ENCODE data around the gene ABCA13.

DNA sequence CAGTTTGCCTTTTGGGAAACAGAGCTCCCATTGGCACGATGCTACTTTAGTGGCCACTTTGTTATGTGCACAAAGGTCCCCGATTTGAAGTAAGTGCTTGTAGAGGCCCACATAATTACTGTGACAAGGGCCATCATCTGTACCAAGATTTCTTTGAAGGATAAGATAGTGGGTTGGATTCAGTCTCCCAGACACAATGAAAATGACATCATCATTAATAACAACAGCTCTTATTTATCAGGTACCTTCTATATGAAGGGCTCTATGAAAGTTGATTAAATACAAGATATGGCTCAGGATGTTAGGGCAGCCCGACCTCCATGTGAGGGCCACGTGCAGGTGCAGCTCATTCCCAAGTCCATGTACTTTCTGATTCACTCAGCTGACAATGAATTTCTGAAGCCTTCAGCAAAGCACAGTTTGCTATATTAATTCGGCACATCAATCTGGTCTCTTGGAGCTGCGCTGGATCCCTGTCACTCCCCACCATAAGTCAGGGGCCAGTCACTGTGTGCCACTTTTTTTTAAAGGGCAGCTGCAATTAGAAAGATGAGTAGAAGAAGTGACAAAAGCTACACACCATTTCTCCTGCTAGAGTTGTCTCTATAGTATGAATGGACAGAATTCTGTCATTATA is 140.3 kb downstream of the ABCA13 start:
- TF ChIP-seq YY1 (IDR thresholded peaks at IDR 0.05; ENCODE audit: low read depth) (no peak), CEBPB (IDR thresholded peaks at IDR 0.05) (no peak), EGR1 (IDR thresholded peaks at IDR 0.05) (no peak), EP300 (IDR thresholded peaks at IDR 0.05; ENCODE audit: borderline replicate concordance) (no peak), CREB1 (IDR thresholded peaks at IDR 0.05; ENCODE audit: low read depth) (no peak), RAD21 (IDR thresholded peaks at IDR 0.05; ENCODE audit: low read depth) (no peak), TAF1 (IDR thresholded peaks at IDR 0.05; ENCODE audit: low read depth) (no peak), NFIC (IDR thresholded peaks at IDR 0.05) (no peak), ZBTB7A (IDR thresholded peaks at IDR 0.05; ENCODE audit: low read depth) (no peak)
- TF ChIP-seq, protein P1, sequence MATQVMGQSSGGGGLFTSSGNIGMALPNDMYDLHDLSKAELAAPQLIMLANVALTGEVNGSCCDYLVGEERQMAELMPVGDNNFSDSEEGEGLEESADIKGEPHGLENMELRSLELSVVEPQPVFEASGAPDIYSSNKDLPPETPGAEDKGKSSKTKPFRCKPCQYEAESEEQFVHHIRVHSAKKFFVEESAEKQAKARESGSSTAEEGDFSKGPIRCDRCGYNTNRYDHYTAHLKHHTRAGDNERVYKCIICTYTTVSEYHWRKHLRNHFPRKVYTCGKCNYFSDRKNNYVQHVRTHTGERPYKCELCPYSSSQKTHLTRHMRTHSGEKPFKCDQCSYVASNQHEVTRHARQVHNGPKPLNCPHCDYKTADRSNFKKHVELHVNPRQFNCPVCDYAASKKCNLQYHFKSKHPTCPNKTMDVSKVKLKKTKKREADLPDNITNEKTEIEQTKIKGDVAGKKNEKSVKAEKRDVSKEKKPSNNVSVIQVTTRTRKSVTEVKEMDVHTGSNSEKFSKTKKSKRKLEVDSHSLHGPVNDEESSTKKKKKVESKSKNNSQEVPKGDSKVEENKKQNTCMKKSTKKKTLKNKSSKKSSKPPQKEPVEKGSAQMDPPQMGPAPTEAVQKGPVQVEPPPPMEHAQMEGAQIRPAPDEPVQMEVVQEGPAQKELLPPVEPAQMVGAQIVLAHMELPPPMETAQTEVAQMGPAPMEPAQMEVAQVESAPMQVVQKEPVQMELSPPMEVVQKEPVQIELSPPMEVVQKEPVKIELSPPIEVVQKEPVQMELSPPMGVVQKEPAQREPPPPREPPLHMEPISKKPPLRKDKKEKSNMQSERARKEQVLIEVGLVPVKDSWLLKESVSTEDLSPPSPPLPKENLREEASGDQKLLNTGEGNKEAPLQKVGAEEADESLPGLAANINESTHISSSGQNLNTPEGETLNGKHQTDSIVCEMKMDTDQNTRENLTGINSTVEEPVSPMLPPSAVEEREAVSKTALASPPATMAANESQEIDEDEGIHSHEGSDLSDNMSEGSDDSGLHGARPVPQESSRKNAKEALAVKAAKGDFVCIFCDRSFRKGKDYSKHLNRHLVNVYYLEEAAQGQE (IDR thresholded peaks at IDR 0.05; ENCODE audit: low read depth) = no peak
- TF ChIP-seq, protein P2, sequence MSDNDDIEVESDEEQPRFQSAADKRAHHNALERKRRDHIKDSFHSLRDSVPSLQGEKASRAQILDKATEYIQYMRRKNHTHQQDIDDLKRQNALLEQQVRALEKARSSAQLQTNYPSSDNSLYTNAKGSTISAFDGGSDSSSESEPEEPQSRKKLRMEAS (IDR thresholded peaks at IDR 0.05) = no peak
- TF ChIP-seq, protein P3, sequence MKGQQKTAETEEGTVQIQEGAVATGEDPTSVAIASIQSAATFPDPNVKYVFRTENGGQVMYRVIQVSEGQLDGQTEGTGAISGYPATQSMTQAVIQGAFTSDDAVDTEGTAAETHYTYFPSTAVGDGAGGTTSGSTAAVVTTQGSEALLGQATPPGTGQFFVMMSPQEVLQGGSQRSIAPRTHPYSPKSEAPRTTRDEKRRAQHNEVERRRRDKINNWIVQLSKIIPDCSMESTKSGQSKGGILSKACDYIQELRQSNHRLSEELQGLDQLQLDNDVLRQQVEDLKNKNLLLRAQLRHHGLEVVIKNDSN (IDR thresholded peaks at IDR 0.05) = no peak

Data from Ishikawa (cell line).